K562 (cell line): ENCODE results near the gene C20orf96. TPM values are rescaled to one million over a fixed set of nuclear protein-coding genes. Genes with fewer than 3 reads are reported as not detected.

Experiments used
- ATAC-seq: fragments of 200-7000 bp; cut with Tn5 transposase; 3 replicates; pipeline ENCODE4 v1.9.1; 2020; ENCODE audit warnings: moderate library complexity
- BruUV-seq: library from RNA; stranded (reverse); fragments of 400-500 nt; replicated peaks from 2 replicates; lab custom pipeline; 2021; lab: Mats Ljungman, UMichigan
- CTCF ChIA-PET: fragments of 300-600 bp; formaldehyde crosslinking; extraction: SDS; loops from one replicate; lab custom pipeline; 2021; ENCODE audit warnings: low intra/inter-chr PET ratio; lab: Yijun Ruan, JAX
- POLR2A ChIA-PET: fragments of 300-600, 350-650 bp; sonication (Branson Sonifier 250); formaldehyde crosslinking; extraction: SDS; loops from one replicate; lab custom pipeline; 2021; ENCODE audit warnings: antibody characterized with exemption, inconsistent platforms; lab: Yijun Ruan, JAX
- DNase-seq, 4 experiments: peaks; one replicate each; pipeline versions ENCODE4 v3.0.0 to v3.0.0-alpha.2; 2011 to 2018; ENCODE audit warnings: low spot score in 3 of 4, mixed read lengths in 3 of 4; ENCODE audit errors: extremely low read depth in 1 of 4
- FAIRE-seq: peaks from 2 replicates; lab custom pipeline; 2011; peaks lifted over from hg19 to GRCh38; lab: Jason Lieb, UNC
- H2AFZ ChIP-seq: 2 replicates; pipeline ENCODE4 v1.6.0; 2011; ENCODE audit warnings: low read depth, low read length, control low read depth, inconsistent platforms
- H3K27ac ChIP-seq: fragments of 200-600 bp; 3 replicates; pipeline ENCODE4 v1.8.0; 2011; ENCODE audit warnings: low read depth, mild to moderate bottlenecking, control low read depth, inconsistent platforms, low read length, moderate library complexity, mixed read lengths; ENCODE audit errors: extremely low read depth
- H3K27me3 ChIP-seq, 2 experiments: fragments of 300-600 bp in 1 of 2; 2 replicates in 1 of 2; 3 replicates in 1 of 2; pipeline versions ENCODE4 v1.6.0 to v1.8.0; 2011; ENCODE audit warnings: inconsistent platforms in 2 of 2, low read length in 2 of 2, mild to moderate bottlenecking in 1 of 2, mixed read lengths in 1 of 2, moderate library complexity in 1 of 2; ENCODE audit not compliant: control insufficient read depth in 2 of 2, insufficient read depth in 2 of 2
- H3K36me3 ChIP-seq: fragments of 300-600 bp; 3 replicates; pipeline ENCODE4 v1.8.0; 2011; ENCODE audit warnings: mild to moderate bottlenecking, low read length, inconsistent platforms; ENCODE audit not compliant: control insufficient read depth, insufficient read depth
- H3K4me1 ChIP-seq, 2 experiments: fragments of 200-600 bp in 1 of 2; replicated peaks in 1 of 2; 2 replicates in 1 of 2; 3 replicates in 1 of 2; pipeline versions ENCODE4 v1.5.1 to v1.8.0; 2011; ENCODE audit warnings: inconsistent platforms in 2 of 2, low read length in 2 of 2, mild to moderate bottlenecking in 1 of 2, mixed read lengths in 1 of 2, moderate library complexity in 1 of 2; ENCODE audit not compliant: control insufficient read depth in 2 of 2, insufficient read depth in 2 of 2
- H3K4me2 ChIP-seq: 2 replicates; pipeline ENCODE4 v1.6.1; 2011; ENCODE audit warnings: low read length, control low read depth, inconsistent platforms, mixed read lengths; ENCODE audit not compliant: insufficient read depth
- H3K4me3 ChIP-seq: fragments of 200-600 bp; sonication (generic), shearing (Covaris generic); 2 replicates; pipeline ENCODE4 v1.5.1; 2016; ENCODE audit warnings: control low read depth, inconsistent platforms
- H3K79me2 ChIP-seq: fragments of 200-600 bp; 3 replicates; pipeline ENCODE4 v1.8.0; 2011; ENCODE audit warnings: low read length, inconsistent platforms; ENCODE audit not compliant: control insufficient read depth, insufficient read depth
- H3K9ac ChIP-seq, 2 experiments: 2 replicates each; pipeline versions ENCODE4 v1.6.0 to v1.6.1; 2011; ENCODE audit warnings: low read depth in 2 of 2, low read length in 2 of 2, control low read depth in 1 of 2, inconsistent platforms in 1 of 2, mild to moderate bottlenecking in 1 of 2, mixed read lengths in 1 of 2; ENCODE audit not compliant: insufficient read depth in 1 of 2
- H3K9me1 ChIP-seq: one replicate; pipeline ENCODE4 v1.6.0; 2011; ENCODE audit warnings: inconsistent platforms, mild to moderate bottlenecking, low read length, moderate library complexity; ENCODE audit not compliant: control insufficient read depth, insufficient read depth
- H3K9me3 ChIP-seq: replicated peaks from 2 replicates; pipeline ENCODE4 v1.5.1; 2011; ENCODE audit warnings: low read depth, low read length, inconsistent platforms; ENCODE audit not compliant: control insufficient read depth, insufficient read depth
- H4K20me1 ChIP-seq: replicated peaks from 2 replicates; pipeline ENCODE4 v1.6.1; 2011; ENCODE audit warnings: low read length, inconsistent platforms, mixed read lengths; ENCODE audit not compliant: control insufficient read depth, insufficient read depth
- ATF2 ChIP-seq: sonication (generic); formaldehyde crosslinking; IDR thresholded peaks from 2 replicates; pipeline ENCODE4 v1.8.1; 2022; ENCODE audit warnings: missing genetic modification reagents
- BCL6 ChIP-seq: fragments of 250-450 bp; sonication (Bioruptor Pico); IDR thresholded peaks from 2 replicates; pipeline ENCODE4 v1.4.0; 2020
- CBFB ChIP-seq: sonication (generic); formaldehyde crosslinking; IDR thresholded peaks from 2 replicates; pipeline ENCODE4 v1.4.0; 2020; ENCODE audit warnings: mild to moderate bottlenecking, missing genetic modification reagents
- ELF2 ChIP-seq: fragments of 250-450 bp; sonication (Bioruptor Pico); IDR thresholded peaks from 2 replicates; pipeline ENCODE4 v1.5.0; 2021; ENCODE audit warnings: mild to moderate bottlenecking
- GATA2 ChIP-seq: sonication (generic); formaldehyde crosslinking; IDR thresholded peaks from 2 replicates; pipeline ENCODE4 v1.4.0; 2020; ENCODE audit warnings: mild to moderate bottlenecking, missing genetic modification reagents
- MECOM ChIP-seq: fragments of 250-450 bp; sonication (Bioruptor Pico); IDR thresholded peaks from 2 replicates; pipeline ENCODE4 v1.8.0; 2022; ENCODE audit warnings: inconsistent platforms
- MYC ChIP-seq, 2 experiments: fragments of 250-450 bp in 1 of 2; sonication (Bioruptor Pico) in 1 of 2; IDR thresholded peaks; 2 replicates each; pipeline versions ENCODE4 v1.5.1 to v1.6.1; 2012 to 2021; ENCODE audit warnings: low read depth in 2 of 2, borderline replicate concordance in 1 of 2, improper control_type of control experiment in 1 of 2, low read length in 1 of 2, mild to moderate bottlenecking in 1 of 2, moderate library complexity in 1 of 2
- POLR2A ChIP-seq: fragments of 450-650 bp; conservative IDR thresholded peaks from 2 replicates; pipeline ENCODE4 v1.6.1; 2016
- POLR2AphosphoS5 ChIP-seq: IDR thresholded peaks from 2 replicates; pipeline ENCODE4 v1.6.1; 2011; ENCODE audit warnings: mild to moderate bottlenecking, low read depth, low read length, moderate library complexity; ENCODE audit not compliant: control insufficient read depth, insufficient read depth
- ZHX1 ChIP-seq: fragments of 150-350 bp; conservative IDR thresholded peaks from 2 replicates; pipeline ENCODE4 v1.6.1; 2014; ENCODE audit warnings: low read length
- ZNF507 ChIP-seq: conservative IDR thresholded peaks from 2 replicates; pipeline ENCODE4 v1.6.1; 2017; ENCODE audit warnings: missing genetic modification characterization, missing compliant biosample characterization
- WGBS: fragments of 100-300 bp; shearing (Covaris generic); methylation state at CpG from one replicate; pipeline ENCODE4 v1.1.6; 2016; ENCODE audit warnings: low coverage, mixed read lengths; ENCODE audit not compliant: insufficient coverage; ENCODE audit errors: missing lambda C conversion rate; 5-methylcytosine and 5-hydroxymethylcytosine counted together
- in situ Hi-C: fragments of 300-500 bp; cut with MboI; formaldehyde crosslinking; loops from 4 replicates; pipeline ENCODE4 v1.15.0; 2018; ENCODE audit warnings: inconsistent platforms, mixed read lengths
- intact Hi-C: fragments of 100-400 bp; cut with micrococcal nuclease; formaldehyde crosslinking; loops from 2 replicates; pipeline ENCODE4 v1.14.2; 2022
- polyA plus RNA-seq, 8 experiments: library from polyadenylated mRNA; depleted of rRNA in 4 of 8; stranded (reverse) in 5 of 8; unstranded in 3 of 8; fragments of >200 nt; fragmentation: Nextera tagmentation in 2 of 8; fragmentation: Illumina TruSeq in 1 of 8; extraction: Ambion mirVana in 2 of 8; extraction: Trizol in 1 of 8; gene quantifications; 2 replicates each; pipeline versions ENCODE4 v1.2.1 to v1.2.3, GENCODE V29; 2011 to 2014; ENCODE audit warnings: inconsistent platforms in 1 of 8, missing spikeins in 1 of 8
- total RNA-seq, 7 experiments: library from RNA; depleted of rRNA in 6 of 7; stranded (reverse); fragments of >200 nt in 6 of 7; fragmentation: Illumina TruSeq in 2 of 7; extraction: Trizol in 2 of 7; gene quantifications; 2 replicates each; pipeline versions ENCODE4 v1.2.1 to v1.2.3, GENCODE V29; 2011 to 2021; ENCODE audit warnings: low replicate concordance in 1 of 7

Gene C20orf96
- total and polyA plus RNA-seq, 9 of the 15 experiments (the other 6 are each of a cell fraction or from before 2014, with no cell fraction given) = 1.7 to 11.7 (median 4.2) TPM

GRCh38 chr20:329851-330232 is 39.3 kb upstream of the C20orf96 start (continued):
- TF ChIP-seq ELF2 (CRISPR knock-in tag) = no peak
- TF ChIP-seq ZHX1 = no peak
- TF ChIP-seq CBFB (CRISPR knock-in tag) = no peak
- TF ChIP-seq MECOM (CRISPR knock-in tag) = no peak
- no peak for TF ChIP-seq MYC (IDR thresholded peaks at IDR 0.05; ENCODE audit: low read depth, low read length)
- TF ChIP-seq MYC (CRISPR knock-in tag; IDR thresholded peaks at IDR 0.05; ENCODE audit: borderline replicate concordance, low read depth) = no peak

- Histone ChIP-seq H3K27ac (peak overlapping the region; percentile 15; the same call in 1 of the 3 replicates), H3K36me3 (peaks cover 30% of the 10 kb centered on the region; the same call in 2 of the 3 replicates), H3K4me3 (no peak overlapping the region), H3K9me1 (peaks cover 3% of the 10 kb centered on the region), H3K27me3 (no peaks in the 10 kb centered on the region), H3K9me3 (no peaks in the 10 kb centered on the region), H2AFZ (no peak overlapping the region), H3K9ac (peak overlapping the region; percentile 14 to 78), H3K79me2 (peaks cover 44% of the 10 kb centered on the region), H3K4me2 (peak overlapping the region; percentile 92), H3K4me1 (peaks cover 16 to 51% of the 10 kb centered on the region in 2 experiments; a peak in 4 of 5 replicates), H4K20me1 (peaks cover 16% of the 10 kb centered on the region; the same call in 1 of the 2 replicates)
- no peak for DNase-seq
- BruUV-seq = no TSS peak
- WGBS = 53% methylated on average over 7 of the region's 7 CpGs
- TF ChIP-seq ATF2 (CRISPR knock-in tag) (no peak), POLR2A (peak; percentile 5; the same call in 1 of the 2 replicates), CBFB (CRISPR knock-in tag) (no peak), POLR2AphosphoS5 (no peak), ZNF507 (tag) (no peak), GATA2 (CRISPR knock-in tag) (no peak), BCL6 (CRISPR knock-in tag) (no peak)
- in situ Hi-C loops (no loop called here), intact Hi-C loops (loop anchor here (2.0 kb wide), 1 partner anchor 70 kb away; no protein-coding TSS in a partner anchor)
- ATAC-seq = no peak
- POLR2A ChIA-PET = interaction anchor here (0.6 to 2.1 kb wide), 5 partner anchors 10 to 997 kb away, joined by 3 to 9 read pairs (median 3); partner anchors contain the start of genes NRSN2 and TRIB3
- FAIRE-seq = no peak
- CTCF ChIA-PET = no interaction called here
Measured at GRCh38 chr20:328975-329695, 38.6 kb upstream of the C20orf96 start.
